ENCODE data around the gene AGPAT3.
A peak's percentile ranks its signal among the peaks of the same experiment; 100 is the strongest.

AGPAT3 gene

DNA sequence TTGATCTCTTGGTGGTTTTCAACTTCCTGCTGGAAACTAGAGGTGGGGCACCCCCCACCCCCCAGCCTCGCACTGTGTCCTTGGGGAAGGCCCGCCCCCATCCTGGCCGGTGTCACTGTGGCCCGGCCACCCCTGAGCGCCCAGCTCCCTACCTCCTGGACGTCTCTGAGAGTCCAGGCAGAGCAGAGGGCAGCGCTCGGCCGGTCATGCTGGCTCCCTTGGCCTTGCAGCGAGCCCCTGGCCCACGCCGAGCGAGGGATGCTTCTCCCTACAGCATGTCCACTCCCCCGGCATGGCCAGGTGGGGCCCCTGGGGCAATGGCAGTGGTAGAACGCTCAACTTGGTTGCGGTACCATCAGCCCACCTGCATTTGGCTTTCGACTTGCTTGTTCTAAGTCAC is 118.4 kb downstream of the AGPAT3 start:
- DNase-seq, result no peak

DNA sequence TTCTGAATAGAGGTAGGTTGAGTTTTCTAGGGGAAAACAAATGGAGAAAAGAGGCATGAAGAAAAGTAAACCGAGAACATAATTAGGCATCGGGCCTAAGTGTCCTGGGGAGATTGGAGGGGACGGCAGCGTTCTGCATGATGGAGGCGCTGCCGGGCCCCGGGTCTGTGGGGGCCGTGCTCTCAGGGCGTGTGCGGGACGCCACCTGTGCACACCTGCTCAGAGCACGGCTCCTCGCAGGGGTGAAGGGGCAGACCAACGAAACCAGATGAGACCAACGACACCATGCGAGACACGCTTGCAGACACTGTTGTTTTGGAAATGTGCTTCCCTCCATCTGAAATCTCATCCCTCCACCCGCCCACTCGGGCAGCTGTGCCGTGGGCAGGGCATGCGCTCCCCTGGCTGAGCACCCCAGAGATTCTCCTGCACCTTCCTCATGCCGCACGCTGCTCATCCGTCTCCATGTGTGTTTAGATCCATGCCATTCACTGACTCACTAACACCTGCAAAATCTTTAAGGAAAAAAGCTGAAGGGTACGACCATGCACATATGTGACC is 118.9 kb downstream of the AGPAT3 start:
- DNase-seq, result no peak

DNA sequence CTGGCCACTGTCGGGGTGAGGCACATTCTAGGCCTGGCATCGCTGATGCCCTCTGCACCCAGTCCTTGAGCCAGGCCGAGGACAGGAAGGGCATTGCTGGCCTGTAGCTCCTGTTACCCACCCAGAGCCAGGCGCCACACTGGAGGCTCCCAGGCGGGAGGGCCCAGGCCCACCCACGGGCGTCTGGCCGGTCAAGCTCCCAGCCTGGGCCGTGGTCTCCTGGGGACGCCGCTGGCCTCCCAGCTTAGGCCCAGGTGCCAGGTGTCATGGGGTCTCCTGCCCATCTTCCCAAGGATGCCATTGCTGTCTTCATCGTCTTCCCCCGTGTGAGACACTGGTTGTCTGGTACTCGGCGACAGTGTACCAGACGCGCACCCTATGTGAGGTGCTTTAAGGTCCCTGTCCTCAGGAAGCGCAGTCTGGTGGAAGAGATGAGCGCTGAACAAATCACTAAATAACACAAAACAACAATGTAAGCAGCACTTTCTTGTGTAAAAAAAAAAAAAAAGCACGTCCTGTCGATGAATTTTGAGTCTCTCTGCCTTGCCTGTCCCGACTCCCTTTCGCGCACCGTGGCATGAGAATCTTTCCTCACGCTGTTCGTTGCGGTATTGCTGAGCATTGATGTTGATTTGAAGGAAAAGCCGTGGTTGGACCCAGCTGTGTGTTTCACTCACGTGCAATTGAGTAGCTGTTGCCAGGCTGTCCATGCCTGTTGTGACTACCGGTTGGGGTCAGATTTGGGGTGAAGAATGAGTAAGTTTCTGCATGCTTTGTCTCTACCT is 120.1 kb downstream of the AGPAT3 start:
- DNase-seq, result no peak

DNA sequence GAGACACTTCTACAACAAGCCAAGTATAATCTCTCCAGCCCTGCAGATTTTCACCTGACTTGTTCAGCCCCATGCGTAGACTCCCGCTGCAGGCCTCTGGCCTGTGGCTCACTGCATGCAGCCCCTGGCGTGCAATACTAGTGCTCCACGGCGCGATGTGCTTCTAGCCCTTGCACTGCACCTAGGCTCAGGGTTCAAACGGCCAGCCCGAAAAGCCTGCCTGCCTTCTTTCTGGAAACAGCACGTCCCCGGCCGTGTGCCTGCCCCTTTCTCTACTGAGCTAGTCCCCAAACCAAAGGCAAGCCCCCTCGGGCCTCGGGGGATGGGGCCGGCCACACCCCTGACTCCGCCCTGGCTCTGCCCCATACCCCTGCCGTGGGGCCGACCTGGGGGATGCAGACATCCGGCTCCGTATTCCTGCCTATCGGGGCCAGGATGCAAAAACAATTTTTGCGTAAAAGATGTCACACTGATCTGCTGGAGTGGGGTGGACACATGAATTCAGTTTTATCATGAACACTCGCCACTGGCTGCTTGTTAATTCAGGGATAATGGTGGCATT is 120.7 kb downstream of the AGPAT3 start:
- peak in 1 of 2 donors; percentile 21 for DNase-seq

DNA sequence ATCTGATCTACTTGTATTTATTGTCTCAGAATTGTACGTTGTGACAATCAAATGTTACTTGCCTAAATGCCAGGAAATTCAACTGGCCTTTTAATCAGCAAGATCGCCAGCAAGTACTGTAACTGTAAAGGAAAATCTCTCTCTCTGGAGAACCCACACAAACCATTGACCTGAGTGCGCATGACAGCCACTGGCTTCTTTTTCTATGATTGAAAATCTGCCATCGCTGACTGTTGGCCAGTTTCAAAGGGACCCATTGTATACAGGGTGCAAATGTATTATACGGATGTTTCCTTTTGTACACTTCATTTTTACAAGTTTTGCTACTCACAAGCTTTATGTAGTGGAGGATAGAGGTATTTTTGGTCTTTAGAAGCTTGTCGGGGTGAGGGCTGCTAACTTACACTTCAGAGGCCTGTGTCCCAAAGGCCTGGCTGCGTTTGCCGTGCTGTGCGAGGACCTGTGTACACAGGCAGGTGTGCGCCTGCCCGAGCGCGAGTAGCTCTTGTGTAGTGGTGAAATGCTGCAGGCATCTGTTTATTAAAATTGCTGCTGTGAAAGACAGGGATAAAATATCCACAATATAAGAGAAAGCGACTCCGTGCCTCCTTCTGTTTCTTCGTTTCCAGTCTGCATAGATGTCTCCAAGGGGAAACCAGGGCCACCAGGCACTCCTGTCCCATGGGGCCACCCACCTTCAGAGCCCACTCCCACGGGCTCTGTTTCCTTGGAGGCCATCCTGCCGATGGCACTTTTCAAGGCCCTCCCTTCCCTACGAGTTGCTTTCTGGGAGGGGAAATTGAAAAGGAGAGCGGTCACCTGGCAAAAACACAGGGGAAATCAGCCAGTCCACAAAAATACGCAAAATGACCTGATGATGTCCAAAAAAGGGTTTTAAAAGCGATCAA is 121.8 kb downstream of the AGPAT3 start:
- no peak for DNase-seq

DNA sequence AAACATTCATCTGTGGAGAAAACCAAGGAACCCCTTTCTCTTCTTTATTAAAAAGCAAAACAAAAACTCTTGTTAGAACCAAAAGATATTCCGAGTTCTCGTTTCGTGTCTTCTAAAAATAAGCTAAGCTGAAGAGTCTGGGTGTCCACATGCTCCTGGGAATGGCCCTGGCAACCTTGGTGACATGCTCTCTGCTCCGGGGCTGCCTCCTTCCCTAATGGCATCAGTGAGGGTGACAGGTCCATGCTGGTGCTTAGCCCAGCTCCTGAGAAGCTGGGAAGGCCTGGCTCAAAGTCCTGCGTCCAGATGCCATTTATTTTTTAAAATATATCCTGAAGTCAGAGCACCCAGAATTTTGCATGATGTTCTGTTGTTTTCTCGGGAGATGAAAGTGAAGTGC is 122.5 kb downstream of the AGPAT3 start:
- no peak for DNase-seq

DNA sequence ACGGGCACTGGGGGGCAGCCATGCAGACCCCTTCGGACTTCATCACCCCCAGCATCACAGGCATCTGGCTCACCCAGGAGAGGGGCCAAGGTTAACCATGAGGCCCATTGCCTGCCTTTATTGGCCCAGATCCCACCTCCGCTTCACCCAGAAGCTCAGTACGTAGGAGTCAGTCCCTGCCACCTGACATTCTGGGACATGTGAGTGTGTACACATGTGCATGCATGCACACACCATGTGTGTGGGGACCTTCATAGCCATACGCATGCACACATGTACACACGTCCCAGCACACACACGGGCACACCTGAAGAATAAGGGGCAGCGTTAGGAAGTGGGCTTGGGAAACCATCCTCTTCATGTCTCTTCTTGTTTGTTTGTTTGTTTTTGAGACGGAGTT is 123.0 kb downstream of the AGPAT3 start:
- no peak for DNase-seq

DNA sequence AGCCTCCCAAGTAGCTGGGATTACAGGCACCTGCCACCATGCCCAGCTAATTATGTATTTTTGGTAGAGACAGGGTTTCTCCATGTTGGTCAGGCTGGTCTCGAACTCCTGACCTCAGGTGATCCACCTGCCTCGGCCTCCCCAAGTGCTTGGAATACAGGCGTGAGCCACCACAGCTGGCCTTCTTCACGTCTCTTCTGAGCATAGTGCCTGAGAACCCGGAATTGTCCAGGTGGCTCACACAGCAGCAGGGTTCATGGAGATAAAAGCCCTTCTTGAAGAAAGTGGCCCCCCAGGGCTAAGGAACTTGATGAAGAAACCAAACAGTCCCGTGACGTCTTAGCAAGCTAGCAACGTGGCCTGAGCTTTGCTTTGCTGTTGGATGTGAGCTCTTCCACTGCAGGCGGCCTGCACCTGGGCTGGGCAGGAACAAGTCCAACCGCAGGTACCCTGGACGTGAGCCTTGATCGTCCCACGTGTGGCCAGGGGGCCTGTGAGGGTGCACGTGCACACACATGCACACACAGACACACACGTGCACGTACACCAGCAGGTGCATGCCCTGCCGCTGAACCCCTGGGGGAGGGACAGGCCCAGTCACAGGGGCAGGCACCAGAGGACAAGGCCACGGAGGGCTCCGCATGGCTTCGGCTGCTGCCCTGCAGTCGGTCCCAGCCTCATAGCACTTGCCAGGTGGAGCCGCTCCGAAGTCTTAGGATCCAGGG is 123.6 kb downstream of the AGPAT3 start:
- no peak for DNase-seq

DNA sequence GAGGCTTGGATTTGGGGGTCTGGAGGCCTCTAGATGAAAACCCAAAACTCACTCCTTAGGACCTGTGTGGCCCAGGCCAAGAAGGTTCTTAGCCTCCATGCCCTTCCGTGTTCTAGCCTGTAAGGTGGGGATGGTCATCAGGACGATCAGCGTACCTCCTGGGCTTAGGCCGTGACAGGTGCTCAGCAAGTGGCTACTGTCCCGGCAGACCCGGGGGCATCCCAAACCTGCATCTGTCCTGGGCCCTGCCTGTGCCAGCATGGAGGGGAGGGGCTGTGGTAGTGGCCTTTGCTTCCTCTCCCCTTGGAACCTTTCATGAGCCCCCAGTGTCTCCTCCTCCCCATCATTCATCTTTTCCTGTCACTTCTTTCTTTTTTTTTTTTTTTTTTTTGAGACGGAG is 124.4 kb downstream of the AGPAT3 start:
- no peak for DNase-seq

DNA sequence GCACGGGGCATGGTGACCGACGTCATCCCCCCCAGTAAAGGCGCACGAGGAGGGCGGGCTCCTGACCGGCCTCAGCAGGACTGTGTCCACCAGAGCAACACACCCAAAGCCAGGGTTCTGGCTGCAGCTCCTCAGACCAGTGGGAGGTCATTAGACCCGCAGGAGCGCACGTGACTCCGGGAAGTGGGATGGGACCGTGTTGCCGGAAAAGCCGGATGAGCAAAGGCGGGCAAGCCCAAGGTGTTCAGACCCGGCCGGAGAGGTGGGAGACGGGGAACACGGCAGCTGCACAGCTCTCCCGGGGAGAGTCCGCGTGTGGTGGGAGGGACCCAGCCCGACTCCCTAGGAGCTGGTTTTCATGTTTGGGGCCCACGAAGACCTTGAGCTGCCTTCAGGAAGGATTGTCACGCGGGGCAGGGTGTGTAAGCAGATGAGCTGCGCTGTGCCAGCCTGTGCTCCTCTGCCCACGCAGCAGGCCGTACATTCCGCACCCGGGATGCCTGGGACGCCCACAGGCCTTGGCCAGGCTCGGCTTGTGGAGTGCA is 126.5 kb downstream of the AGPAT3 start:
- no peak for DNase-seq

DNA sequence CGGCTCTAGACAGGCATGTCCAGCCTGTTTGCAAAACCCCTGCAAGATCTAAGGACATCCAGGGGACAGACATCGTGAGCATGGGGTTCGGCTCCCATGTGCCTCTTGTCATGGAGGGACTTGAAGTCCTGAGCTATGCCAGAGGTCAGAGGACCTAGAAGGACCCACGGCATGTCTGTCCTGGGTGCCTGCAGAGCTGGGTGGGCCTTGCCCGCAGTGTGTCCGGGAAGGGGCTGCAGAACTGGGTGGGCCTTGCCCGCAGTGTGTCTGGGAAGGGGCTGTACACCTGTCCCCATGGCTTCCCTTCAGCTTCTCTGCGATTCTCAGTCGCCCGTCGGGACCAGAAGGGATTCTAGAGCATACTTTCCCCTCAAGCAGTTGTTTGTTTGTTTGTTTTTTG is 127.1 kb downstream of the AGPAT3 start:
- no peak for DNase-seq

DNA sequence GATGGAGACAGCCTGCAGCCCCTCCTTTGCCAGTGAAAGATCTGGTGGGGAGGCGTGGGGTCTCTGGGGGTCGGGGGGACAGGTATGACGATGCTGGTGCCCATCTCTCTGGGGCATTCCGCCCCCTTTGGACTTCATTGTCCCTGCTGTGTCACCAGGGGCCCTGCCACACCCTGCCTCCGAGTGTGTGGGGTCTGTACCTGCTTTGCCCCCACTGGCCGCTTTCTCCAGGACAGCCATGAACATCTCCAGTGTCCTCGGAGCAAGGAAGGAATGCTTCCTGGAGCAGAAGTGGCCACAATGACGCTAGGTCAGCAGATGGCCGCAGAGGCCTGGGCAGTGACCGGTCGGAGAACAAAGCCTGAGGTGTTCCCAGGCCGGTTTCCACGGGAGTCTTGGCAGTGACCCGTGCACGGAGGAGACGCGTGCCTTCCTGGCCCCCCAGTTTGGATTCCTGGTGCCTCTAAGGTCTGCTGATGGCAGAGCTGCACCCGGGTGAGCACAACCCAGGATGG is 128.5 kb downstream of the AGPAT3 start:
- DNase-seq, result no peak

DNA sequence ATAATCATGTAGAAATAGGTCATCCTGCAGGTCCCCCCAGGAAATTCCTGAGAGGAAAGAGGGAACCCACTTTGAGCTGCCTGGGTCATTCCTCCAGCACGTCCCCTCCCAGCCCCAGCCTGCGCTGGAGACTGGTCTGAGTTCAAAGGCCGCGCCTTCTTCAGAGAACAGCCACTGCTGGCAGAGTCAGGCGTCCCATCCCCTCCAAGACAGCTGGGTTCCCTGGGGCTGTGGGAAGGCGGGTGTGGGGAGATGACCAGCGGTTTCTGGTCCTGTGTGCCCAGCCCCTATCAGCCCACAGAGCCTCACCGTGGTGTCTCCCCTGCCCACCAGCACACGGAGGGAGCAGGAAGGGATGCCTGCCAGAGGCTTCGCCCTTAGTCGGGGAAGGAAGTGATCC is 129.1 kb downstream of the AGPAT3 start:
- no peak for DNase-seq

DNA sequence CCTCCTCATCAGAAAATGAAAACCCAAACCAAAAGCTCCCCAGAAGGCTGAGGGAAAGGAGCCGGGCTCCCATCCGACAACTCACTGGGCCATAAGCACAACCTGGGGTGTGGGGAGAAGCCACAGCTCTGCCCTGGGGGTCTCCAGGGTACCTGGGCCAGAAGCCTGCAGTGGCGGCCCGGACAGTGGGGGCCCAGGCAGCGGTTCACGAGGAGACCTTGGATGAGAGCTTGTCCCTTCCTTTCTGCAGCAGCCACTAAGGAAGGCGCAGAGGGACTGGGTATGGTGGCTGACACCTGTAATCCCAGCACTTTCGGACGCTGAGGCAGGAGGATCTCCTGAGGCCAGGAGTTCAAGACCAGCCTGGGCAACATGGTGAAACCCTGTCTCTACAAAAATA is 129.6 kb downstream of the AGPAT3 start:
- no peak for DNase-seq

DNA sequence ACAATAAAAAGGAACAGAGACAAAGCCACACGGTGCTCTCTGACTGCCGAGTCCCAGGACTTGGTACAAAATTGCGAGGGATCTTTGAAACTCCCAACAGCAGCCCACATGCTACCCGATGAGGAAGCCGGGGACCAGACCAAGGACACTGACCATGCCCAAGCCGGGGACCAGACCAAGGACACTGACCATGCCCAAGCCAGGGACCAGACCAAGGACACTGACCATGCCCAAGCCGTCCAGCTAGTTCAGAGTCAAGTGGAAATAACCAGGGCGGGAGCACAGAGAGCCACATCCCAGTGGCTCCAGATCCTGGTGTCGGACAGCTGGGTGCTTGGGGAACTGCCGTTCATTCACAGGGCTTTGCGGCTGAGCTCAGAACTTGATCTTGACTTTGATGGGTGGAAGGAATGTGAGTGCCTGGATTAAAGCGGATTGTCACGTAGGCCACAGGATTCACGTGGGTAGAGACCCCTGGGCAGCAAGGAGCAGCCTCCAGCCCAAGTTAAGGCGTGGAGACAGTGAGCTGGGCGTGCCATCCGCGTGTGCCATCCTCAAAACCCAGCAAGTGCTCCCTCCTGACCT is 130.6 kb downstream of the AGPAT3 start:
- DNase-seq, result no peak

DNA sequence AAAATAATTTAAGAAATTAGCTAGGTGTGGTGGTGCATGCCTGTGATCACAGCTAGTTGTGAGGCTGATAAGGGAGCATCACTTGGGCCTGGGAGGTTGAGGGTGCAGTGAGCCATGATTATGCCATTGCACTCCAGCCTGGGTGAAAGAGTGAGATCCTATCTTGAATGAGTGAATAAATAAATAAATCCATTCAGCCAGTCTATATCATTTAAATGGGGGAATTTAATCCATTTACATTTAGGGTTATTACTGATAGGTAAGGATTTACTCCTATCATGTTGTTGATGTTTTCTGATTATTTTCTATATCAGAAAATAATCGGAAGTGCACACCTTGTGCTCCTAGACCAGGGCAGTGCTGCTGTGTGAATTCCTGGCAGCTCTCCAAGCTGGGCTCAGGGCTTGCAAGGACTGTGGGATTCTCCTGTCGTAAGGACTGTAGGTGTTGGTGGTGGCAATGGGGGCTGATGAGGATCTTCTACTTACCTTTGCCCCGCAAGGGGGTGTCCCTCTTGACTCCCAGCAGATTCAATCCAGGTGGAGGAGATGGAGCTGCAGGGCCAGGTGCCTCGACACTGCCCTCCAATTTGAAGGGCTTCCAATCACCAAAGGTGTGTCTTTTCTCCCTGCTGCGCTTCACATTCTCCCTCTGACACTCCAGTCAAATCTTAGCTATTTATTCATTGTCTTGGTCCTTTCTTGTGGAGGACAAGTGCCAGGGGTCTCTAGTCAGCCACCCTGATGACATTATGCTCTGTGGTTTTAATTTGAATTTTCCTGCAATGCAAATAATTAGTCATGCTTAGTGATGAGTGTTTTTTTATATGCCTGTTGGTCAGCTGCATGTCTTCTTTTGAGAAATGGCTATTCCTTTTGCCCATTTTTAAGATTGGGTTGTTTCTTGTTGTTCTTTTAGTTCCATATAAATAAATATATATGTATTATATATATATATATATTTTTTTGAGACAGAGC is 133.0 kb downstream of the AGPAT3 start:
- DNase-seq, result no peak

DNA sequence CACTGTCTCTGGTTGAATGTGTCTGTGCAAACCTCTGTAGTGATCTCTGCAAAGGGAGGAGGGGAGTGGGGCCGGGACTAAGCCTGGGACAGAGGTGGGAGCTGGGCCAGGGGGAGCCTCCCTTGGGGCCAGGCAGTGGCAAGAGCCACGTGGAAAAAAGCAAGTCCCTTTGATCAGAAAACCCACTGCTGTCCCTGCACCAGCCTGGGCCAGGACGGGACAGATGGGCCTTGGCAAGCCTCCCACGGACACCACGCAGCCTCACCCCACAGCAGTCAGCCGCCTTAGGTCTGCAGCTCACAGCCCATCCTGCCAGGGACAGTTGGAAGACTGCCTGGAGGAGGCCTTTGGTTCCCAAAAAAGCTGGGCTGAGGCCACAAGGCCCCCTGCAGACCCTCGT is 135.3 kb downstream of the AGPAT3 start:
- no peak for DNase-seq

DNA sequence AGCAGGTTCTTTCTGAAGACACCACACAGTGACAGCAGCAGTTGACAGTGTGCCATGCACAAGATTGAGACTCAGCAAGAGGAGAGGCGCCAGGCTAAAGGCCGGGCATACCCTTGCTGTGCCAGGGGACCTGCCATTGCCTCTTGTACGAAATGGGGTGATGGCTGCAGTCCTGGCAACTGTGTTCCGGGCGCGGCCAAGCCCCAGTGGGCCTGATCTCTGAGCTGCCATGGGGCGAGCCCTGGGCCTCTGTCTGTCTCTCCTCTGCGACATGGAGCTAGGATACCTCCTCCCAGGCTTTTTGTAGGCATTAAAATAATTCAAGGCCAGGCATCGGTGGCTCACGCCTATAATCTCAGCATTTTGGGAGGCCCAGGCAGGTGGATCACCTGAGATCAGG is 137.5 kb downstream of the AGPAT3 start:
- DNase-seq, result no peak

DNA sequence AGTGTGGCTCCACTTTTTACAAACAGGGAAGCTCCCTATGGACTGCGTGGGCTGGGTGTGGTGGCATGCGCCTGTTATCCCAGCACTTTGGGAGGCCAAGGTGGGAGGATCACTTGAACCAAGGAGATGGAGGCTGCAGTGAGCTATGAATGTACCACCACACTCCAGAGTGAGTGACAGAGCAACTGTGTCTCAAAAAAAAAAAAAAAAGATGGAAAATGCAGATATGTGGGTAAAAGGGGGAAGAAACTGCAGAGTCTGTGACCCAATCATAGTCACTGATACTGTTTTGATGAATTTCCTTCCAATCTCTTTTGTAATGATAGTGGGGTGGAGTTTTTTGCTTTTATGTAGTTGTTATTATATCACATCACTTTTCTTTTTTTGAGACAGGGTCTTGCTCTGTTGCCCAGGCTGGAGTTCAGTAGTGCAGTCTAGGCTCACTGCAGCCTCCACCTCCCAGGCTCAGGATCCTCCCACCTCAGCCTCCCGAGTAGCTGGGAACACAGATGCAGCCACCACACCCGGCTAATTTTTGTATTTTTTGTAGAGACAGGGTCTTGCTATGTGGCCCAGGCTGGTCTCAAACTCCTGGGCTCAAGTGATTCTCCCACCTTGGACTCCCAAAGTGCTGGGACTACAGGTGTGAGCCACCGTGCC is 138.4 kb downstream of the AGPAT3 start:
- DNase-seq, result no peak

DNA sequence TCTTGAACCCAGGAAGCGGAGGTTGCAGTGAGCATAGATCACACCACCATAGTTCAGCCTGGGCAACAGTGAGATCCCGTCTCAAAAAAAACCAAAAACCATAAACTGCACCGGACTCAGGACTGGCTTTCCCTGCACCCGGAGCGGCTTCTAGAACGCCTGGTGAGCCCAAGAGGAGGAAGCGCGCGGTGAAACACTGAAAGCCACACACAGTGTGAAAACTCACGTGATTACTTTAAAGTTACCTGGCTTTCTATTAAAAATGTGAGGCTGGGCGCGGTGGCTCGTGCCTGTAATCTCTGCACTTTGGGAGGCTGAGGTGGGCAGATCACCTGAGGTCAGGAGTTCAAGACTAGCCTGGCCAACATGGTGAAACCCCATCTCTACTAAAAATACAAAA is 140.0 kb downstream of the AGPAT3 start:
- DNase-seq, result no peak
